ENCODE results near the gene CXCR2. TPM values are rescaled to one million over a fixed set of nuclear protein-coding genes. Genes with fewer than 3 reads are reported as not detected.
A peak's percentile ranks its signal among the peaks of the same experiment; 100 is the strongest.

The CXCR2 gene
- total and polyA plus RNA-seq, 10 donors, result 0.39 to 113 (median 42.8) TPM

DNA sequence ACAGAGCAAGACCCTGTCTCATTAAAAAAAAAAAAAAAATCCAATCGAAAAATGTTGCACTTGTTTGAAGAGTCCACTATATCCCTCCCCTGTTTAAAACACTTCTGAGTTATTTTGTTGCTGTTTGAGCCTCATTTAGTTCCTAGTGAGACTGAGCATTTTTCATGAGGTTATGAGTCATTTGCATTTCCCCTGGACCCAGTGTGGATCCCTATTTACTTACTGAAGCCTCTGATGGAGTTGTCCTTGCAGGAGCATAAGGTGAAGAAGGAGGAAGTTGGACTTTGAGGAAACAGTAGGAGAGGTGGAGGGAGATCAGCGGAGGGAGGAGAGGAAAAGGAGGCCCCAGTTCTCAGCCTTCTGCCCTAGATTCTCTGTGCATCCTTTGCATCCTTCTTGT, 35.8 kb downstream of the CXCR2 start:
- H3K36me3 ChIP-seq, result peaks cover 0 to 27% (median 0%) of the 10 kb centered on the region in 6 donors
- H3K9me3 ChIP-seq, result no peaks in the 10 kb centered on the region
- no peak for TF ChIP-seq POLR2AphosphoS5 (IDR thresholded peaks at IDR 0.05)
- TF ChIP-seq POLR2A (IDR thresholded peaks at IDR 0.05), result no peak
- TF ChIP-seq, protein P1, sequence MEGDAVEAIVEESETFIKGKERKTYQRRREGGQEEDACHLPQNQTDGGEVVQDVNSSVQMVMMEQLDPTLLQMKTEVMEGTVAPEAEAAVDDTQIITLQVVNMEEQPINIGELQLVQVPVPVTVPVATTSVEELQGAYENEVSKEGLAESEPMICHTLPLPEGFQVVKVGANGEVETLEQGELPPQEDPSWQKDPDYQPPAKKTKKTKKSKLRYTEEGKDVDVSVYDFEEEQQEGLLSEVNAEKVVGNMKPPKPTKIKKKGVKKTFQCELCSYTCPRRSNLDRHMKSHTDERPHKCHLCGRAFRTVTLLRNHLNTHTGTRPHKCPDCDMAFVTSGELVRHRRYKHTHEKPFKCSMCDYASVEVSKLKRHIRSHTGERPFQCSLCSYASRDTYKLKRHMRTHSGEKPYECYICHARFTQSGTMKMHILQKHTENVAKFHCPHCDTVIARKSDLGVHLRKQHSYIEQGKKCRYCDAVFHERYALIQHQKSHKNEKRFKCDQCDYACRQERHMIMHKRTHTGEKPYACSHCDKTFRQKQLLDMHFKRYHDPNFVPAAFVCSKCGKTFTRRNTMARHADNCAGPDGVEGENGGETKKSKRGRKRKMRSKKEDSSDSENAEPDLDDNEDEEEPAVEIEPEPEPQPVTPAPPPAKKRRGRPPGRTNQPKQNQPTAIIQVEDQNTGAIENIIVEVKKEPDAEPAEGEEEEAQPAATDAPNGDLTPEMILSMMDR (IDR thresholded peaks at IDR 0.05 in 8 of 11, conservative IDR thresholded peaks at IDR 0.05 in 3 of 11), result no peak
- 63 to 87% (median 70%) methylated on average over 2 of the region's 2 CpGs for WGBS, 5 donors
- intact Hi-C loops (cut with DNase I; ENCODE audit: low total_unique reads), result no loop called here
- H3K27me3 ChIP-seq (replicated peaks in 1 of 7), result no peaks in the 10 kb centered on the region
- DNase-seq, result no peak
- H3K4me1 ChIP-seq, result peaks cover 1 to 14% (median 2%) of the 10 kb centered on the region in 6 donors
- H3K4me3 ChIP-seq, result peak overlapping the region in 1 of 8 donors; percentile 33
- H3K27ac ChIP-seq, result peak overlapping the region in 3 of 8 donors; percentile 33 to 76 (median 63)

DNA sequence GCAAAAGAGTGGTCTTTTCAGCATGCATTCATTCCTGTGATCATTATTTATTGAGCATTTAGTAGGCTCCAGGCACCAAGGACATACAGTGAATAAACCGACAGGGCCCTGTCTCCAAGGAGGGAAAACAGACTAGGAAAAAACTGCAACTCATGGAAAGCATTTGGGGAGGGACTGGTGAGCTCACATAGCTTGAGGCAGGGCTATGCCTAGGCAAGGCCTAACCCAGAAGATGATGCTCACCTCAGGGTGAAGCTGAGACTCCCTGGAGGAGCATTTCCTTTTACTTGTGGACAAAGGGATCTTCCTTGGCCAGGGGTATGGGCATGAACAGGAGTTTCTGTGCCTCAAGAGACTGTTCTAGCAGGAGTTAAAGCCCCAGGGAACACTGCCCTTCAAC, 37.0 kb downstream of the CXCR2 start:
- H3K4me1 ChIP-seq, result peaks cover 5 to 23% (median 10%) of the 10 kb centered on the region in 6 donors
- intact Hi-C loops (cut with DNase I; ENCODE audit: low total_unique reads), result no loop called here
- DNase-seq, result no peak
- TF ChIP-seq, protein P1 (IDR thresholded peaks at IDR 0.05 in 8 of 11, conservative IDR thresholded peaks at IDR 0.05 in 3 of 11), result no peak
- WGBS, 5 donors, result 81 to 96% (median 86%) methylated on average over 1 of the region's 1 CpG
- H3K9me3 ChIP-seq, result no peaks in the 10 kb centered on the region
- H3K27ac ChIP-seq, result peak overlapping the region in 3 of 8 donors; percentile 33 to 76 (median 63)
- no peaks in the 10 kb centered on the region for H3K27me3 ChIP-seq (replicated peaks in 1 of 7)
- peak overlapping the region in 4 of 8 donors; percentile 1 to 33 (median 30) for H3K4me3 ChIP-seq
- peaks cover 0 to 27% (median 0%) of the 10 kb centered on the region in 6 donors for H3K36me3 ChIP-seq

DNA sequence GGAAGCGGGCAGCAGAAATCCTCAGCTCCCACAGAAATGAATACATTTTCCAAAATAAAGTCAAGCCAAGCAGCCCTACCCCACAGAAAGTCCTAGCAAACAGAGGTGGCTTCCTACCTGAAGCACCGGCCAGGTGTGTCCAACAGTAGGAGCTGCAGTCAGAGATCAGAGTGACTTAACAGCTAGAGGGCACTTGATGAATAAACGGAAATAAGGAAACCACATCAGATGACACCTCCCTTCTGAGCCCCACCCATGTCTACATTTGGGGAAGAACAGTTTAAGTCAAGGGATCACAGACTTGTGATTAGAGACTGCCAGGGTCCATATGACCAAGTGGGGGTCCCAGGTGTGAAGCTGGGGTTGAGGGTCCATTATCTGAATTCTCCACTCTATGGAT, 41.0 kb downstream of the CXCR2 start, which contains the start of gene CXCR1:
Gene CXCR1, minus strand, starts transcription at position 172 of the 400 bp plus-strand sequence. CDS start 1,751 bp downstream, outside the sequence.
- H3K4me1 ChIP-seq, result peaks cover 5 to 43% (median 20%) of the 10 kb centered on the region in 6 donors
- no peaks in the 10 kb centered on the region for H3K27me3 ChIP-seq (replicated peaks in 1 of 7)
- TF ChIP-seq, protein P1 (IDR thresholded peaks at IDR 0.05 in 8 of 11, conservative IDR thresholded peaks at IDR 0.05 in 3 of 11), result peak in 4 of 11 experiments; percentile 13 to 41 (median 31)
- TF ChIP-seq POLR2A (IDR thresholded peaks at IDR 0.05) (no peak), POLR2AphosphoS5 (IDR thresholded peaks at IDR 0.05) (peak in 1 of 3 donors; percentile 71)
- H3K9me3 ChIP-seq, result no peaks in the 10 kb centered on the region
- H3K4me3 ChIP-seq, result peak within 1 kb of the TSS in 6 of 8 donors; percentile 12 to 55 (median 24)
- H3K27ac ChIP-seq, result peak within 1 kb of the TSS in 6 of 8 donors; percentile 44 to 83 (median 74)
- intact Hi-C loops (cut with DNase I; ENCODE audit: low total_unique reads), result no loop called here
- H3K36me3 ChIP-seq, result peaks cover 0 to 27% (median 0%) of the 10 kb centered on the region in 6 donors
- DNase-seq, result no peak
- WGBS, 5 donors, result 36 to 48% (median 39%) methylated on average over 3 of the region's 3 CpGs

DNA sequence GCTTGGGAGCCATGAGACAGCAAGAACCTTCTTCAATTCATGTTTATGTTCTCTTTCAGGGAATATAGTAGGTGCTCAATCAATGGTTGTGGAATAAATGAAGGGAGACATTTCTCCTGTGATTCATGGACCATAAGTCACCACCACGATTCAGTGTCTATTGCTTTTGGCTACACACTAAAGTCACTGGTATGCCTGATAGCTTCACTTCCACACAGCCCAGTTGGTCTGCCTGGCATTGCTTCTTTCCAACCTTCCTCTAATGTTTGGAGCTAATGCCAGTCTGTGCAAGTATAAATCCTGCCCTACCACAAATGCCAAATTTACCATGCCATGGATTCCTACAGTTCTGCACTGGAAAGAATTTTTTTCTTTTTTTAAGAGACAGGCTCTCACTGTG, 42.2 kb downstream of the CXCR2 start:
- H3K27me3 ChIP-seq (replicated peaks in 1 of 7), result no peaks in the 10 kb centered on the region
- TF ChIP-seq POLR2A (IDR thresholded peaks at IDR 0.05), result no peak
- TF ChIP-seq POLR2AphosphoS5 (IDR thresholded peaks at IDR 0.05), result no peak
- TF ChIP-seq, protein P1 (IDR thresholded peaks at IDR 0.05 in 8 of 11, conservative IDR thresholded peaks at IDR 0.05 in 3 of 11), result no peak

More for the DNA sequence above, 42.2 kb downstream of the CXCR2 start:
- no peaks in the 10 kb centered on the region for H3K9me3 ChIP-seq
- peak overlapping the region in 2 of 8 donors; percentile 82 to 83 for H3K27ac ChIP-seq
- peaks cover 0 to 21% (median 0%) of the 10 kb centered on the region in 6 donors for H3K36me3 ChIP-seq
- peaks cover 5 to 41% (median 20%) of the 10 kb centered on the region in 6 donors for H3K4me1 ChIP-seq
- intact Hi-C loops (cut with DNase I; ENCODE audit: low total_unique reads), result no loop called here
- no peak overlapping the region for H3K4me3 ChIP-seq
- WGBS, 5 donors, result 76 to 94% (median 85%) methylated on average over 1 of the region's 1 CpG
- DNase-seq, result no peak
